Activated naive CD8-positive, alpha-beta T cell treated with anti-CD3 and anti-CD28 coated beads, Interleukin-2, amount 10 ng/mL, durations not matched to agents 7 days and 5 days (primary cell): ENCODE measurements around the gene SARM1. TPM values are rescaled to one million over a fixed set of nuclear protein-coding genes. Genes with fewer than 3 reads are reported as not detected.

Source experiments
- ATAC-seq: fragments of 150-1000 bp; cut with Tn5 transposase; one replicate; pipeline ENCODE4 v1.10.0; 2021; ENCODE audit warnings: low read depth, moderate library complexity
- POLR2A ChIA-PET: fragments of 350-600 bp; sonication (Branson Sonifier 250); formaldehyde crosslinking; loops from one replicate; lab custom pipeline; 2021; ENCODE audit warnings: antibody characterized with exemption; lab: Charles Lee
- DNase-seq: peaks from one replicate; pipeline ENCODE4 v3.0.0; 2021
- H3K27ac Mint-ChIP-seq: one replicate; pipeline ENCODE4 v1.8.0; 2022; ENCODE audit warnings: mild to moderate bottlenecking, mixed read lengths
- H3K27me3 Mint-ChIP-seq: one replicate; pipeline ENCODE4 v1.8.0; 2022; ENCODE audit warnings: mild to moderate bottlenecking, moderate library complexity, mixed read lengths
- H3K36me3 Mint-ChIP-seq: one replicate; pipeline ENCODE4 v1.8.0; 2021; ENCODE audit warnings: mild to moderate bottlenecking, mixed read lengths
- H3K4me1 Mint-ChIP-seq: one replicate; pipeline ENCODE4 v1.8.0; 2021; ENCODE audit warnings: mixed read lengths
- H3K4me3 Mint-ChIP-seq: one replicate; pipeline ENCODE4 v1.8.0; 2022; ENCODE audit warnings: mild to moderate bottlenecking, moderate library complexity, mixed read lengths
- H3K9me3 Mint-ChIP-seq: one replicate; pipeline ENCODE4 v1.8.0; 2021; ENCODE audit warnings: mixed read lengths
- total RNA-seq, 2 experiments: library from RNA; stranded (reverse); gene quantifications; one replicate each; pipeline ENCODE4 v1.2.3, GENCODE V29; 2021

SARM1 gene
- total RNA-seq, 2 experiments from 2014 or later: 25.6 to 25.8 TPM

DNA sequence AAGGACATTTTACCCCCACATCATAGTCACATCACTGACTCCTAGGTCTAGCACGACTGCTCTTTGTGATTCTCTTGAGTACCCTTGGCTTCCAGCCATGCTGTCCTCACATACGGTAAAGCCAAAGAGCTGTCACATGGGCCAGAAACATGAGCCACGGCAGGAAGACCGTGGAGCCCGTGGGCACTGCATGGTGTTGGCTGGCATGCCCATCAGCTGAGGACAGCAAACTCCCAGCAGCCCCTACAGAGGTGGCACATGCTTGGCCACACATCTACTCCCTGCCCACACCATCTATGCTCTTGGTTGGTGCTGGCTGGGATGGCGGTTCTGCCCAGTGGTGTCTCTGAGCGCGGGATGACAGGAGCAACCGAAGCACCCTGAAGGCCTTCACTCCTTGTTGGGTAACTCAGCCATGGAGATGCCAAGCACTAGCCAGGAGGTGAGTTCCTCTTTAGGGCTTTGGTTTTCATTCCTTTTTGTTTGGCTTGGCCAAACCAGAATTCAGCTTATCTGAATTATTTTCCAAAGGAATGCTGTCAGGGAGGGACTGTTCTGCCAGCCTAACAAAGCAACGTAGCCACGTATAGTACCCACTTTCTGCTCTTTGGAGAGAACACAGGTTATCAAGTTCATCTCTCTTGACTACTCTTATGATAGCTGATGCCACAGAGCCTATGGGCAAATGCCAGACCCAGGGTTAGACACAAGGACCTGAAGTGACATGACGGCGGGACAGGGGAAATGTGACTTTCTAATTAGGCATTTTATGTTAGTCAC, 25.9 kb upstream of the SARM1 start:
- H3K9me3 Mint-ChIP-seq: no peaks in the 10 kb centered on the region
- POLR2A ChIA-PET: interaction anchor here (1.4 kb wide), 1 partner anchor 10 kb away, joined by 3 read pairs; the partner anchor contains the start of genes IFT20 and TNFAIP1

DNA sequence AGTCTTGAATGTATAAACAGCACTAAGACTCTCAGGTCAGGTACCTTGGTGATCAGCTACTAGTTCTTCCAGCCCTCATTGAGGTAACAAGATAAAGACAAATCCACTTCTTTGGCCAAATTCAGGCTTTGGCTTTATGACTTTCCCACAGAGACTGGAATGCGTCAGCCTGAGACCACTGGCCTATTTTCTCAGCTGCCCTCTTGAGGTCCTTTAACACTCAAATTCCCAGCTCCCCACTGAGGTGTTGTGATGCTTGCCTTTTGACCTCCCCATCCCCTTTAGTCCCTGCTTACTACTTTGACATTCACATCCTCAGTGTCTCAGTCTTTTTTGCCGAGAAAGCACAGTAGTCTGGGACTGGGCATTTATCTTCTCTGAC, 25.3 kb upstream of the SARM1 start:
- Mint-ChIP-seq H3K27ac (no peak overlapping the region), H3K4me3 (no peak overlapping the region), H3K36me3 (peaks cover 5% of the 10 kb centered on the region), H3K27me3 (no peaks in the 10 kb centered on the region), H3K9me3 (no peaks in the 10 kb centered on the region), H3K4me1 (no peaks in the 10 kb centered on the region)
- no peak for DNase-seq
- POLR2A ChIA-PET: interaction anchor here (1.4 kb wide), 1 partner anchor 11 kb away, joined by 3 read pairs; the partner anchor contains the start of genes IFT20 and TNFAIP1
- ATAC-seq: no peak

More for the DNA sequence above, 25.9 kb upstream of the SARM1 start:
- ATAC-seq (no peak), DNase-seq (no peak)
- Mint-ChIP-seq H3K4me3 (no peak overlapping the region), H3K27ac (no peak overlapping the region), H3K4me1 (no peaks in the 10 kb centered on the region), H3K27me3 (no peaks in the 10 kb centered on the region), H3K36me3 (peaks cover 5% of the 10 kb centered on the region)

DNA sequence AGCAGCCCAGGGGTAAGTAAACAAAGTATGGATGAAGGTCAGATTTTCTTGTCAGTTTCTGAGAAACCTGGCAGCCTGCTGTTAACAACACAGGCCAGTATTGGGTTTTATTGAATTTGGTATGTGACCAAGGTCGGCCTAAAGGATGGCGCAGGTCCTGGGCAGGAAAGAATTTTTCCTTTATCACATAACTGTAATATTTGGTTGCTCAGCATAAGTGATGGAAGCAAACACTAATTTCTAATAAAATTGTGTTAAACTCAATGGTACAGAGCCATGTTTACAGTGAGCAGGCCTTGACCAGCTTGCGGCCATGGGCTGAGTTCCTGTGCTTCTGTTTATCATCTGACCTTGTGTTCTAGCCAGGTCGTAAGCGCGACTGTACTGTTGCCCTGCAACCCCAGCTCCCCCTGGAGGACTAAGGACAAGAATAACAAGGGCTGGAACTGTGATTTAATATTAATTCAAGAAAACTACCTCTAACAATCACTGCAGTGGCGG, 24.7 kb upstream of the SARM1 start:
- no peaks in the 10 kb centered on the region for H3K9me3 Mint-ChIP-seq
- no peaks in the 10 kb centered on the region for H3K4me1 Mint-ChIP-seq
- DNase-seq (no peak), ATAC-seq (no peak)
- POLR2A ChIA-PET: interaction anchor here (1.0 to 1.7 kb wide), 2 partner anchors 10 to 11 kb away, joined by 4 to 8 read pairs; partner anchors contain the start of genes IFT20, POLDIP2 and TNFAIP1
- H3K27ac Mint-ChIP-seq: no peak overlapping the region
- H3K36me3 Mint-ChIP-seq: peaks cover 6% of the 10 kb centered on the region
- no peaks in the 10 kb centered on the region for H3K27me3 Mint-ChIP-seq
- H3K4me3 Mint-ChIP-seq: no peak overlapping the region

DNA sequence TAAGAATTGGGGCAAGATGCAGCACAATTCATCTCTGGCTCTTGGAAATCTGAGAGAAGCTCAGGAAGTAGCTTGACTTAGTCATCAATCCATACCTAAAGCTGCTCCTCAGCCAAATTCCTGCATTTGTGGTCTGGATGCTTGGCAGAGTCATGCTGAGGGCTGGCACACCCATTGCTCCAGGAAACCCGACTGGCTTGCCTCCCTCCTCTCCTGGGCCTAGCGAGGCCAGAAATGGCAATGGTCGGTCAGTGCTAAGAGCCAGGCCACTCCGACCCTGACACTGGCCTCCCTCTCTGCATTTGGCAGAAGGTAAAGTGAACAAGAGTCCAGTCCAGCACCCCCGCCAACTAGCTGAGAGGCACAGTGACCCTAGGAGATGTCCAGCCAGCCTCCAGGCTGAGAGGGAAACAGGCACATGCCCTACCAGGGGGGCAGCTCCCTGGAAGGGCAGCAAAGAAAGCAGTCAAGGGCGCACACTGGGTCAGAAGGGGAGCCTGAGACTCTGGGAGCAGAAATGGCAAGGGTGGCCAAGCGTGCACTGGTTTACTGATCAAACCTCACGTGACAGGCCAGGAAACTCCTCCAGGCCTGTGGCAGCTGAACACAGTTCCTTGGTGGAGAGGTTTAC, 24.1 kb upstream of the SARM1 start:
- ATAC-seq (no peak), DNase-seq (no peak)
- POLR2A ChIA-PET: interaction anchor here (1.0 to 1.7 kb wide), 3 partner anchors 10 to 12 kb away, joined by 4 to 8 read pairs (median 5); partner anchors contain the start of genes IFT20, POLDIP2 and TNFAIP1
- H3K4me1 Mint-ChIP-seq: no peaks in the 10 kb centered on the region
- no peaks in the 10 kb centered on the region for H3K27me3 Mint-ChIP-seq
- peaks cover 6% of the 10 kb centered on the region for H3K36me3 Mint-ChIP-seq
- H3K27ac Mint-ChIP-seq: no peak overlapping the region
- H3K4me3 Mint-ChIP-seq: no peak overlapping the region
- no peaks in the 10 kb centered on the region for H3K9me3 Mint-ChIP-seq

DNA sequence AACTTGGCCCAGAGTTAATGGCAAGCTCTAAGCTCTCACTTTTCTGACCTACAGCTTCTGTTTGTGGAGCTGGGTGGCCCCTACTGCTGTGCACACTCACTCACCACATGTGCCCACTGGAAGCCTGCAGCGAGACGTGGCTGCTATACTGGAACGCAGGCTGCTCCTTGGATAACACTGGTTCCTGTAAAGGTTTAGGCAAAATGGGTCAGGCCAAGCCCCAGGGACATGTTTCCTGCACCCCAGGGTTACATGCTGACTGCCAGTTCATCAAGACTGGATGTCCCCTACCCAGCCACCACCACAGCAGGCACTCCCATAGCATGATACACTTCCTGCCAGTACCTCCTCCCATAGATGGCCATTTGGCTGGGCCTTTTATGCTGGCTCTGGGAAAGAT, 22.5 kb upstream of the SARM1 start:
- Mint-ChIP-seq H3K4me1 (no peaks in the 10 kb centered on the region), H3K9me3 (no peaks in the 10 kb centered on the region), H3K27me3 (no peaks in the 10 kb centered on the region), H3K27ac (no peak overlapping the region), H3K36me3 (peaks cover 10% of the 10 kb centered on the region), H3K4me3 (no peak overlapping the region)
- POLR2A ChIA-PET: interaction anchor here (1.7 kb wide), 1 partner anchor 8 kb away, joined by 5 read pairs; the partner anchor contains the start of gene POLDIP2
- ATAC-seq (no peak), DNase-seq (no peak)

DNA sequence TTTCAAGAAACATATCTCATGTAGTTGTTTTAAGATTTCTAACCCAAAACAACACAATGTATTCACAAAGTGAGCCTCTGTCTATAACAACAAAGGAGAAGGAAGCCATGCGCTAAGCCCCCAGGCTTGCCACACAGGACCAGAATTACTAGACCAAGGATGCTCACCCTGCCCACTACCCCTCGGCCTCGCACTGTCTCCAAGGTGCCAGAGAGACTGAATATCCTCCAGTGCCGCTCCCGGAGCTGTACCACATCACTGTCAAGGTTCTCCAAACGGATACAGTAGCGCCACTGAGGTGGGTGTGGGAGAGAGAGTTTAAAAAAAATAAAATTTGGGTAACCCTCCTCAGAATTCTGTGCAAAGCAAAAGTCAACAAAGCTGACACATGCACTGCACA, 21.2 kb upstream of the SARM1 start:
- H3K36me3 Mint-ChIP-seq: peaks cover 9% of the 10 kb centered on the region
- H3K4me1 Mint-ChIP-seq: no peaks in the 10 kb centered on the region
- POLR2A ChIA-PET: no interaction called here
- no peaks in the 10 kb centered on the region for H3K9me3 Mint-ChIP-seq
- H3K27me3 Mint-ChIP-seq: no peaks in the 10 kb centered on the region
- ATAC-seq: no peak
- DNase-seq: no peak
- no peak overlapping the region for H3K27ac Mint-ChIP-seq
- H3K4me3 Mint-ChIP-seq: no peak overlapping the region

DNA sequence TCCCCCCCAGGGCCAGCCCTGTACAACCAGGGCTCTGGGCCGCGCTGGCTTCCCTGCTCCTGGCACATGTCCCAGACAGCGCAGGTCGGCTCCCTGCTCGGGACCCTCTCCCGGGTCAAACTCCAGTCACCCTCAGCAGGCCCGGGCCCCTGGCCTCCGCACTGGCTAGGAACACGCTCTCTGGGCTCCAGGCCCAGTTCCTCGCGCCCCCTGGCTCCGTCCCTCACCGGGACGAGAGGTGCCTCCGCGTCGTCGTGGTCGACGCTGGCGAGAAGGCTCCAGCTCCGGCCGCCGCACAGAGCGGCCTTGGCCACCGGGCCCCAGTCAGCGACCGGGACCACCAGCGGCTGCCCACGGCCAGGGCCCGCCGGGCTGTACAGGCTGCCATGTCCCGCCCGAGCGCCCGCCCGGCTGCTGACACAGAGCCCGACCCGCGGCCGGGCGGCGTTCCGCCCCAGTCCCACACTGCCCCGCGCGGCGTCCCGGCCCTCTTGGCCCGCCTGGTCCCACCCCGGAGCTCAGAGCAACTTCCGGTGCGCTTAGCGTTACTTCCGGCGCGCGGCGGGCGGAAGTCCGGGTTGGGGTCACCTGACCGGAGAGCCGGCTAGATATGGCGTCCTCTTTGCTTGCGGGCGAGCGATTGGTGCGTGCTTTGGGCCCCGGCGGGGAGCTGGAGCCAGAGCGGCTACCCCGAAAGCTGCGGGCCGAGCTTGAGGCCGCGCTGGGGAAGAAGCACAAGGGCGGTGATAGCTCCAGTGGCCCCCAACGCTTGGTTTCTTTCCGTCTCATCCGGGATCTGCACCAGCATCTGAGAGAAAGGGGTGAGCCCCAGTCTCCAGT, 14.2 kb upstream of the SARM1 start, which contains the start of gene POLDIP2:
TSS of gene POLDIP2 (minus strand) at position 467 of the 840 bp plus-strand sequence. CDS start at position 388, 79 bp downstream.
- DNase-seq: peak; percentile 97
- ATAC-seq: peak; percentile 99
- Mint-ChIP-seq H3K4me1 (peaks cover 19% of the 10 kb centered on the region), H3K36me3 (peaks cover 6% of the 10 kb centered on the region), H3K27me3 (no peaks in the 10 kb centered on the region), H3K9me3 (no peaks in the 10 kb centered on the region), H3K27ac (peak within 1 kb of the TSS; percentile 93), H3K4me3 (peak within 1 kb of the TSS; percentile 94)
- POLR2A ChIA-PET: interaction anchor here (0.6 to 4.4 kb wide), 18 partner anchors 9 to 549 kb away, joined by 3 to 75 read pairs (median 4); partner anchors contain the start of genes IFT20, SARM1, SDF2 and SUPT6H

DNA sequence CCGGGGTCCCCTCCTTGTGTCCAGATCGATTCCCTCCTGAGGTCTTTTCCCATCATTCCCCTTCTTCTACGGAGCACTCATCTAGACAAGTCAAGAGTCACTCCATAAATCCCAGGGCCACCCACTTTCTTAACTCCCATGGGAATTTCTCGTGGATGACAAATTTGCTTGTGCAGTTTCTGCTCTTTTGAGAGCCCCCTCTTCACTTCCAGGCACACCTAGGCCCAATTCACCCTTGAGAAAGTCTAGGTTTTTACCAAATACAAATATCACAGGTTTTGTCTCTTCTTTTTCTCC, 13.6 kb upstream of the SARM1 start:
- no peaks in the 10 kb centered on the region for H3K9me3 Mint-ChIP-seq
- no peaks in the 10 kb centered on the region for H3K27me3 Mint-ChIP-seq

DNA sequence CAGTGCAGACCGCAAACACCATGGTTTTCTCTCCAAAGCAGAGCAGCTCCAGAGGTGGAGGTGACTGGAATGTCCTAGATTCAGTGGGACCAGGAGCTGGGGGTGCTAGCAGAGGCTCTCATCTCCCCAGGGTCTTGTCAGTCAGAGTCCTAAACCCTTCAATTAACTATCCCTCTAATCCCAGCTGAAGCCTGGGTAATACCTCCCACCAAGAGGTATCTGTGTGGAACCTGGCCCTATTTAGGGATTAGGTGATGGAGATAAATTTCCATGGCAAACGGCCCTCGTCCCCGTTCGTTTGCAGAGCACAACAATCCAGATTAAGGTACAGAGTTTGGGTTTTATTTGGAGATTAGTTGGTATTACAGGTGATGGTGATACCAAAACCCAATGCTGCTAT, 8.3 kb upstream of the SARM1 start:
- no peak for ATAC-seq
- Mint-ChIP-seq H3K27ac (no peak overlapping the region), H3K4me3 (no peak overlapping the region), H3K9me3 (no peaks in the 10 kb centered on the region), H3K4me1 (peaks cover 5% of the 10 kb centered on the region), H3K27me3 (no peaks in the 10 kb centered on the region), H3K36me3 (no peaks in the 10 kb centered on the region)
- POLR2A ChIA-PET: no interaction called here
- no peak for DNase-seq

More for the DNA sequence above, 13.6 kb upstream of the SARM1 start:
- Mint-ChIP-seq H3K27ac (peak overlapping the region; percentile 93), H3K4me1 (peaks cover 19% of the 10 kb centered on the region), H3K4me3 (peak overlapping the region; percentile 94), H3K36me3 (peaks cover 4% of the 10 kb centered on the region)
- POLR2A ChIA-PET: interaction anchor here (0.6 to 4.4 kb wide), 17 partner anchors 9 to 550 kb away, joined by 3 to 75 read pairs (median 5); partner anchors contain the start of genes IFT20, SARM1, SDF2 and SUPT6H
- ATAC-seq: no peak
- DNase-seq: no peak

DNA sequence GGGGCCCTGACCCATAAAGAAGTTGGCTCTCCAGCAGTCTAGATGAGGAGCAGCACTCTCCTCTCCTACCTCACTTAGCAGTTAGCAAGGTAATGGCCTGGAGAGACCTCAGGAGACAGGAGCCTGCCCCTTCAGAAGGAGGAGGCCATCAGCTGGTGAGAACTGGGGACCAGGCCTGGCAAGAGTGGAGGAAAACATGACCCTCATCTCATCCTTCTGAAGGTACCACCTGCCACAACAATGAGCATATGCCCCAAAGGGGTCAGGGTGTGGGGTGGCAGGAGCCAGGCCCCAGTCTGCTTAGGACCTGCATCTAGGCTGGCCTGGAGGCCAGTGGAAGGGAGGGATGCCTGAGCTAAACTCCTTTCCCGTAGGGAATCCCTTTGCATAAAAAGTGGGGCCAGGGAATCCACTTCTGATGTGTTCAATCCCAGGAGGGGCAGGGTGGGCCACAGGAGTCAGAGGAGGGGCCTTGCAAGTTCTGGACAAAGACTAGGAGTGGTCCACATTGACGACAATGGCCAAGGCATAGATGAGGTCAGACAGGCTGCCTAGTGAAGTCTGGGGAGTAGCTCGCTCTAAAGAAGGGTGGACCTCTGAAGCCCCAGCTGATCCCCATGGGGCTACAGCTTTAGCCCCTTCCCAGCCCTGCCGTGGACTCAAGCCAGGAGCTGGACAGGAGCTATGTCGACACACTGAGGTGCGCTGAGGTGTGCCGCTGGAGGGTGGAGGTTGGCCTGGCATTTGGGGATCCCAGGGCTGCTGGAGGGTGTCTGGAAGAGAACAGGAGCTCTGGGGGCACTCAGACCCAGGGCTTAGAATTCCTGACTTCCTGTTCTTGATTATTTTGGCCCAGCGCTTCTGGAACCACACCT, 7.5 kb upstream of the SARM1 start:
- no peak overlapping the region for H3K27ac Mint-ChIP-seq
- H3K4me1 Mint-ChIP-seq: no peaks in the 10 kb centered on the region
- H3K4me3 Mint-ChIP-seq: no peak overlapping the region
- H3K27me3 Mint-ChIP-seq: no peaks in the 10 kb centered on the region
- POLR2A ChIA-PET: no interaction called here
- H3K9me3 Mint-ChIP-seq: no peaks in the 10 kb centered on the region
- H3K36me3 Mint-ChIP-seq: no peaks in the 10 kb centered on the region
- ATAC-seq (no peak), DNase-seq (no peak)

DNA sequence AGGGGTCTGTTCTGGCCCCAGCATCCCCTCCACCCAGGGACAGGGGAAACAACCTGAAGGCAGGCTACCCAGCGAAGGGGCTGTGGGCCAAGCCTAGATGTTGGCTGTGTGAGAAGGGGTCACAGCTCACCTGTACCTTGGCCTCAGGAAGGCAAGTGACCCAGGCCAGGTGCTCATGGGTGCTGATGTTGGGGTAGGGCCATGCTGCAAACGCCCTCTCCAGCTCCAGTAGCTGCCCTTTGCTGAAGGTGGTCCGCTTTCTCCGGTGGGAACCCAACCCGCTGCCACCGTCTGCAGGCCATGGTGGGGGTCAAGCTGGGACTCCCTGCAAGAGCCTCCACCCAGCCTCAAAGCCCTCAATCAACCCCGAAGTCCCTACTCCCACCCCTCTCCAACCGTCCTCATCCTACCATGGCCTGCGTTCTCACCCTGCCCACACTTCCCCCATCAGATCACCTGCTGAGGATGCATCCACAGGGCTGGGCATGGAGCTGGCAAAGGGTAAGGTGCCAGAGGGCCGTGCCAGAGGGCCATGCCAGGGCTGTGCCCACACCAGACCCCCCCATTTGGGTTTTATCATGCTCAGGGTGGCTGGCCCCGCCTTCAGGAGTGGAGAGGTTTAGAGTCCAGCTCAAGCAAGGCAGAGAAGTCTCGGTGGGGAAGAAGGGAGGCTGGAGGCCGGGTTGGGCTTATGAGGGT, 6.7 kb upstream of the SARM1 start, which contains the start of gene SEBOX:
TSS of gene SEBOX (minus strand) at position 535 of the 699 bp plus-strand sequence. CDS start at position 487, 48 bp downstream.
- H3K36me3 Mint-ChIP-seq: no peaks in the 10 kb centered on the region
- no peak for ATAC-seq
- no peaks in the 10 kb centered on the region for H3K9me3 Mint-ChIP-seq
- DNase-seq: no peak
- no peaks in the 10 kb centered on the region for H3K27me3 Mint-ChIP-seq
- H3K27ac Mint-ChIP-seq: no peak within 1 kb of the TSS
- no peaks in the 10 kb centered on the region for H3K4me1 Mint-ChIP-seq
- H3K4me3 Mint-ChIP-seq: no peak within 1 kb of the TSS
- POLR2A ChIA-PET: interaction anchor here (0.6 kb wide), 1 partner anchor 74 kb away, joined by 3 read pairs; no protein-coding TSS in a partner anchor
